Ureter (tissue), 1 donor: ENCODE data around the gene GLOD4. TPM values are rescaled to one million over a fixed set of nuclear protein-coding genes. Genes with fewer than 3 reads are reported as not detected.
"Not testable (repeated sequence)": the region's sequence is repeated elsewhere in the genome, so short reads cannot be mapped to it uniquely, and the experiment has no call there.

Source experiments
- DNase-seq: peaks from one replicate; pipeline ENCODE4 v3.0.0-alpha.2; 2020; ENCODE audit warnings: low spot score
- total RNA-seq: library from RNA; stranded (reverse); gene quantifications from one replicate; pipeline ENCODE4 v1.2.4, GENCODE V29; 2023
- donor health status: DM: yes; HTN: yes; CAD: no.

The GLOD4 gene
- total RNA-seq, 1 donor from 2014 or later: 72.4 TPM

DNA sequence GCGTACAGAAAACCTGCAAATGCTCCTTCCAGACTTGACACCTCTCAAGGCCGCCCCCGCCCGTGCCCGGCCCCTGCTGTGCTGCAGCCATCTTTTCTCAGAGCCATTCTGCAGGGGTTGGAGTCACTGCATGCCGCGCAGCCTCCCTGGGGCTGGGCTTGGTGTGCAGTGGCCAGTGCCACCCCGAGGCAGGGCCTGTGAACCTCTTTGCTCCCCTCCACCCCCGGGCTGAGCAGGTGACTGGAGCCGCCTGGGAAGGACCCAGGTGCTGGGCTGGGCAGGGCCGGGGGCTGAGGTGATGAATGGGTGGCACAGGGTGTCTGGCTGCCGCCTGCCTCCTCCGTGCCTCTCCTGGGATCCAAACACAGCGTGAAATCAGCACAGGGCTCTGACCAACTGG is 20.4 kb upstream of the GLOD4 start:
- DNase-seq: no peak

DNA sequence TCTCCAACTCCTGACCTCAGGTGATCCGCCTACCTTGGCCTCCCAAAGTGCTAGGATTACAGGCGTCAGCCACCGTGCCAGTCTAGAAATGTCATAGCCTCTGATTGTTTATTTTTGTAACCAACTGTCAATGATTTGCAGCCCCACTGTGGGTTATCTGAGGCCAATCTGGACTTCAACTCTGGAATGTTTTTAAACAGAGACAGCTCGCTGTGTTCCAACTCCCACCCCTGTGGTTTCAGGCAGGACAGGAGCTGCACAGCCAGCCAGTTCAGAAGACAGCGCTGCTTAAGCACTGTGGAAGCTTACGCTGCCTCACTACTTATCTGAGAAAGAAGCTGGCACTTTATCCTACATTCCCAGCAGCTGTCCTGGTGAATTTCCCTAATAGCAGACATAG is 19.6 kb upstream of the GLOD4 start:
- DNase-seq: no peak

GRCh38 chr17:800446-801242 is 18.6 kb upstream of the GLOD4 start:
- DNase-seq: no peak

DNA sequence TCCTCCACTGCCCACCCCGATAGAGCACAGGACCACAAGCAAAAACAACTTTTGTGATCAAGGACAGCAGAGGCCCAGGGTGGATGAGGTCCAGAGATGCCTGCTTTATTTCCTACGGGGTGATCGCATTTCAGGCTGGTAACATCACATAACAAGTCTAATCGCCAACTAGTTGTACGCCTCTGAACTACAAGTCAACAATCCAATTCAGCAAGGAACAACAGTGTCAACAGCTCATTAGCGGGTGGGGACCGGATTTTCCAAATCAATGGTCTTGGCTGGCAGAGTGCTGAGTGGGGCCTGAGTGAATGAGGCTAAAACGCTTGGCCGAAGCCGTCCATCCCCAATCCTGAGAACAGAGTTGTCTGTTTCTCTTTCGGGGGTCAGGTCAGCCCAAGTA is 17.2 kb upstream of the GLOD4 start:
- DNase-seq: no peak

GRCh38 chr17:798246-798645 is 16.2 kb upstream of the GLOD4 start:
- no peak for DNase-seq

GRCh38 chr17:797236-797840 is 15.3 kb upstream of the GLOD4 start:
- DNase-seq: no peak

DNA sequence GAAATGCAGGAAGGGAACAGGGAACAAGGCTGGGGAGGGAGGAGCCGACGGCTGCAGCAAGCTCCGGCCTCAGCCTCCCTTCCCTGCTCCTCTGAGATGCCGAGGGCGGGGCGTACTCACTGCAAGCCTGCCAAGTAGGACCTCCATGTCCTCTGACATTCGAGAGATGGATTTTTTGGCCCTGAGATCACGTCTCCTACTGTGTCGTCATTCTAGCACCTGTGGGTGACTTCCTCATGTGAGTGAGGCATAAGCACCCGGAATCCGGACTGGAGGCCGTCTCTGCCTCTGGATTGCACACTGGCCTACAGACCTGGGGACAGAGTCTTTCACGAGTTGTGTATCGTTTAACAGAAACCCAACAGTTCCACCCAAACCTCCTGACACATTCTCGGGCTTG is 14.5 kb upstream of the GLOD4 start:
- no peak for DNase-seq

- DNase-seq: no peak
Measured at GRCh38 chr17:795721-796120, 13.6 kb upstream of the GLOD4 start.

DNA sequence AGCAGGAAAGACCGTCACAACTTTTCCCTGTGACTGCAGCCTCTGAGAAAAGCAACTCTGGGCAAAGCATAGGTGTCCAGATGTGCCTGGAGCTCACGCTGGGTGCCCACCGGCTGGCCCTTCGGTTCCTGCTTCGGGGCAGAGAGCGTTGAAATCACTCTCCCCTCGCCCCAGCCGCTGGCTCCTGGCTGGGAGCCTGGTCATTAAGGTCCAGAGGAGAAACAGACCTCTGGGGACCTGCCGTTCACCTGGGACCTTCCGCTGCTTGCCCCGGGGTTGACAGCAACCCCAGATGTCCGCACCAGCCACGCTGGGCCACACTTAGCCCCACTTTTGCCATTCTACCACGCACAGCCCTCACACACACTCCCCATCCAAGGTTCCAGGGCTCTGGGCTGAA is 13.2 kb upstream of the GLOD4 start:
- DNase-seq: no peak

DNA sequence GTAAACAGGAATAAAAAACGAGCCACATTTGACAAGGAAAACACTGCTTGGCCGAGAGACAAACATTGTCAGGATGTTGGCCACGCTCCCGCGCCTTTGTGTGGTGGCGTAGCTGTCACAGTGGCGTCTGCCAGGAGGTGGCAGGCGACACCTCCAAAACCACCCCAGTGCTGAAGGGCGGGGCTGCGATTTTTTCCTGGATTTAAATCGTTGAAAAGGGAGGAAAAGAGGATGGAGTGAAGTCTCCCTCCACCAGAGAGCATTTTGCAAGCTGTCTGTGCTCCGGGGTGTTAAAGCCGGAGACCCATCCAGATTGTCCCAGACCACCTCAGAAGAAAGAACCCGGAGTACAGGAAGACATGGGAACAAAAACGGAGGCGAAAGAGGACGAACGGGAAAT is 12.8 kb upstream of the GLOD4 start:
- DNase-seq: peak; percentile 88

GRCh38 chr17:792277-792676 is 10.2 kb upstream of the GLOD4 start:
- DNase-seq: no peak

GRCh38 chr17:791829-792228 is 9.7 kb upstream of the GLOD4 start:
- no peak for DNase-seq

- DNase-seq: not testable (repeated sequence)
Measured at GRCh38 chr17:790874-791247, 8.8 kb upstream of the GLOD4 start.

- DNase-seq: peak; percentile 76
Measured at GRCh38 chr17:789931-790873, 8.1 kb upstream of the GLOD4 start.

DNA sequence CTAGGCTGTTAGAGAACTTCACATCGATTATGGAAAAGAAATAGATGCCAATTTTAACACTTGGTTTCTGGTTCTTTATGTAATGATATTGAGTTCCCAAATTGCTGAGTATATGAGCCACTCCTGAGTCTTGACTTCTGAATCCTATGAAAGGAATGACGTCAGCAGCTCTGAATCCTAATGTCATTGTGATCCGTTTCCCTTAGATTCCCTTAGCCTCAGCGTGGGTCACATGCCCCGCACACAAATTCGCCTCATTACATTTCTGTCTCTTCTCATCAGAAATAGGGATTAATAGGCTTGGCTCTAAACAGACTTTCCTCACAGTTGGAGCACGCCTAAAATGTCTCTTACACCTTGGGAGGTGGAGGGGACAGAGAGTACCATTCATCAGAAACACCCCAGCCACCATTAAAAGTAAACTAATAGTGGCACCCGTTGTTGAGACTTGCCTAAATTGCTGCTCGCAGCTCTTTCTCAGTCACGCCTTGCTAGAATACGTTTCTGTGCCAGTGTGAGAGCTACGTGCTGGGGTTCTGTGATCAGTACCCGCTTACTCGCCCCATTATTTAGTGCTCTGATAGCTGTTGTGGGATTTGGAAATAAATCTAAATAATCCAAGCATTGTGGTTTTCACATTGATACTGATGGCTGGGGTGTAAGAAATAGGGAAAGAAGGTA is 7.2 kb upstream of the GLOD4 start:
- DNase-seq: no peak

- DNase-seq: no peak
Measured at GRCh38 chr17:788551-788950, 6.5 kb upstream of the GLOD4 start.

DNA sequence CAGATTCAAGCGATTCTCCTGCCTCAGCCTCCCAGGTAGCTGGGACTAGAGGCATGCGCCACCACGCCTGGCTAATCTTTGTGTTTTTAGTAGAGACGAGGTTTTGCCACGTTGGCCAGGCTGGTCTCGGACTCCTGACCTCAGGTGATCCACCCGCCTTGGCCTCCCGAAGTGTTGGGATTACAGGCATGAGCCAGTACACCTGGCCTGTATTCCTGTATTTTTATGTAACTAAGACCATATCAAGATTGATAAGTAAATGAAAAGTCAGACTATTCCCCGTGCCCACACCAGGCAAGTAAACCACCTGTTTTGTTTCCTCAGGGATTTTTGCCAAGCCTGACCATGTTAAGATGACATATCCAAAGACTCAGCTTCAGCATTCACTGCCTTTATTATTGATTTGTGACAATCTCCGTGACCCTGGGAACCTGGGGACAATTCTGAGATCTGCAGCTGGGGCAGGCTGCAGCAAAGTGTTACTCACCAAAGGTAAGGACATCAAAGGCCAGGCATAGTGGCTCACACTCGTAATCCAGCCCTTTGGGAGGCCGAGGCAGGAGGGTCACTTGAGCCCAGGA is 5.7 kb upstream of the GLOD4 start:
- no peak for DNase-seq

DNA sequence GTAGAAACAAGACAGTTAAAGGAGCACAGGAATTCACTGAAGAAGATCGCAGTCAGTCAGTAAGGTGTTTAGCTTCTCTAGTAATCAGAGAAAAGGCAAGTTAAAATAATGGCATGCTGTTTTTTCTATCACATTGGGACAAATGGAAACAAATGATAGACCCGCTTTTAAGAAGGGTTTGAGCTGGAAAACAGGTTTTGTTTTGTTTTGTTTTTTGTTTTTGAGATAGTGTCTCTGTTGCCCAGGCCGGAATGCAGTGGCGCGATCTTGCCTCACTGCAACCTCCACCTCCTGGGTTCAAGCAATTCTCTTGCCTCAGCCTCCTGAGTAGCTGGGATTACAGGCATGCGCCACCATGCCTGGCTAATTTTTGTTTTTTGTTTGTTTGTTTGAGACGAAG is 3.8 kb upstream of the GLOD4 start:
- DNase-seq: not testable (repeated sequence)

DNA sequence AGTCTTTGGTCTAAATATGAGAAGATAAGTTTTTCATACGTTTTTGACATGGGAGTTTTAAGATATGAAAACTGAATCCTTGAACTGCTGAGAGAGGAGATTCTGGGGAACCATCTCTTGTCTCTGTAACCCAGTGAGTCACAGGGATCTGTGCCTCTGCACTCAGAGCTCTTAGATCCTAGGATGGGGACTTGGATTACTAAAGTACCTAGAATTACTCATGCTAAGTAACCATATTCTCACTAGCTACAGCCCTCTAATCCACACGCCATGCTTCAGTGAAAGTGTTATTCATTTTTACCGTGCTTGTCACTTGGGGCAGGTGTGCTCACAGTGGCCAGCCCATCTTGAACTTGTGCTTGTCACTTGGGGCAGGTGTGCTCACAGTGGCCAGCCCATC is 2.1 kb upstream of the GLOD4 start:
- no peak for DNase-seq

GRCh38 chr17:778096-778495 is 4.0 kb downstream of the GLOD4 start:
- no peak for DNase-seq

GRCh38 chr17:774313-774584 is 7.8 kb downstream of the GLOD4 start:
- DNase-seq: no peak
